Measurements from ENCODE around the gene ZNF92.

ZNF92 gene

DNA sequence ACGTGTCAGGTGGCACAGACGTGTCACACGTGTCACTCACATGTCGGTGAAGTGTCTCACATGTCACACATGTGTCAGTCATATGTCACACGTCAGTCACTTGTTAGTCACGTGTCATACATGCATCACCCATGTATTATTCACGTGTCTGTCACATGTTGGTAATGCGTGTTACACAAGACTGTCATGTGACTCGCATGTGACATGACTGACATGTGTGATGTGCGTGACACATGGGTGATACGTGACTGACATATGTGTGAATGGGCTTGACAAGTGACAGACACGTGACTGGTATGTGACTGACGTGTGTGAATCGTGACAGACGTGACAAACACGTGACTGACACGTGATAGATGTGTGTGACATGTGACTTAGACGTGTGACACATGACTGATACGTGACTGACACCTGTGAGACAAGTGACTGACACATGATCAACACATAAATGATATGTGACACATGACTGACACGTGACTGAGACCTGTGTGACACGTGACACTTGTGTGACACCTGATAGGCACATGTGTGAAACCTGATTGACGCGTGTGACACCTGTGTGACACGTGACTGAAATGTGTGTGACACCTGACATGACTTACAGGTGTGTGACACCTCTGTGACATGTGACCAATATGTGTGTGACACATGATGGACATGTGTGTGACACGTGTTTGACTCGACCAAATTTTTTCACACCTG lies 56.1 kb downstream of the ZNF92 start:
- no peak for DNase-seq

DNA sequence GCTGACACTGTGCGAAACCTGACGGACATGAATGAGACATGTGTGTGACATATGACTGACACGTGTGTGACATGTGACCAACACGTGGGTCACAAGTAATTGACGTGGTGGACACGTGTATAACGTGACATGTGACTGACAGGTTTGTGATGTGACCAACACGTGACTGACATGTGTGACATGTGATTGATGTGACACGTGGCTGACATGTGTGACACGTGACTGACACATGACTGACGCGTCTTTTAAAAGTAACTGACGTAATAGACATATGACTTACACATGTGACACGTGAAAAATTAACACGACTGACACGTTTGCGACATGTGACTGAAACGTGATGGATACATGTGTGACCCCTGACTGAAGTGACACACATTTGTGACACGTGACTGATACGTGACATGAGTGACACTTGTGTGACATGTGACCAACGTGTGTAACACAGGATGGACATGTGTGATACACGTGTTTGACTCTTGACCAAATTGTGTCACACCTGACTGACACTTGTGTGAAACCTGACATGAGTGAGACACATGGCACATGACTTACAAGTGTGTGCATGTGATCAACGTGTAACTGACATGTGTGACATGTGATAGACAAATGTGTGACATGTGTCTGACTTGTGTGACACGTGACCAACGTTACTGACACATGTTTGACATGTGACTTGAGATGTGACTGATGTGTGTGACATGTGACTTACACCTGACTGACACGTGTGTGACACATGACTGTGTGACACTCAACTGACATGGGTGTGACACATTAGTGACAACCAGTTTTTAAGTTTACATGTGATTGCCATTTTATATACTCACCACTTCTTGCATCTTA lies 56.9 kb downstream of the ZNF92 start:
- DNase-seq, result no peak

DNA sequence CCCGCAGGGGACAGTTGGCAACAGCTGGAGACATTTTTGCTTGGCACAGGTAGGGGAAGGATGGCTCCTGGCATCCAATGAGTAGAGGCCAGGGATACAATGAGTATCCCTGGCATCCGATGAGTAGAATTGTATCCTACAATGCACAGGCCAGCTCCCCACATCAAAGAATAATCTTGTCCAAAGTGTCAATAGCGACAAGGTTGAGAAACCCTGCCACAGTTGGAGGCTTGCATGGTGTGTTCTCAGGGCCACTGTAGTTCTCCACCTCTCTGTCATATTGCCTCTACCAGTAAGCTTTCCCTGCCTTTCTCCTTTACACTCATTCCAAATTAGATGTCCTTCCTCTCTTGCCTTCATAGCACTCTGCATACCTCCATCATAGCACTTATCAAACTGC lies 60.7 kb downstream of the ZNF92 start:
- DNase-seq, result no peak

DNA sequence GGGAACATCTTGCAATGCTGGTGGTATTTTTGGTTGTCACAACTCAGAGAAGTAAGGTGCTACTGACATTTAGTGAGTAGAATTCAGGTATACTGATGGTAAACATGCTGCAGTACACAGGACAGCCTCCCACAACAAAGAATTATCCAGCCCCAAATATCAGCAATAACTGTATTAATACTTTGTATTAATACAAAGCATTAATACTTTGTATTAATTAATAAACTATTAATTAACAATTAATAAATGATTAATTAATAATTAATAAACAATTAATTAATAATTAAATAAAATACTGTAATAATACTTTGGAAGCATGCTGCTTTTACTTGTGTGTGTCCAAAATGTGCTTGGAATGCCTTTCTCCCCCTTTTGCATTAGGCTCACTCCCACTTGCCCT lies 62.5 kb downstream of the ZNF92 start:
- no peak for DNase-seq

DNA sequence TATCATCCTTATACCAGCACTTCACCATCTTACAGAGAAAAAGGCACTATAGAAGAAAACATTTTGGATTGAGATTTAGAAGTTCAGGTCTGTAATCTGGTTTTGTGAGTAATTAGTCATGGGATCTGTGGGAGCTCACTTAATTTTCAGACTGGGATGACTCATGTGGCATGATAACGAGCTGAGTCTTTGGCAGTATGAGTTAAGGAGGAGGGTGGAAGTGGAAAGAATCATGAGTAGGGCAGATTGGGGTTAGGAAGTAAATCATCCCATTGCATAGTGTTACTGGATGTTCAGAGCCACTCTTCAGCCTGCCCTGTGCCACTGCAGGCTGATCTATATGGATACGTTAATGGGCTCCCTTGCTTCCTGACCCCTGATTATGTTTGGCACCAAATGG lies 64.9 kb downstream of the ZNF92 start:
- DNase-seq, result no peak

DNA sequence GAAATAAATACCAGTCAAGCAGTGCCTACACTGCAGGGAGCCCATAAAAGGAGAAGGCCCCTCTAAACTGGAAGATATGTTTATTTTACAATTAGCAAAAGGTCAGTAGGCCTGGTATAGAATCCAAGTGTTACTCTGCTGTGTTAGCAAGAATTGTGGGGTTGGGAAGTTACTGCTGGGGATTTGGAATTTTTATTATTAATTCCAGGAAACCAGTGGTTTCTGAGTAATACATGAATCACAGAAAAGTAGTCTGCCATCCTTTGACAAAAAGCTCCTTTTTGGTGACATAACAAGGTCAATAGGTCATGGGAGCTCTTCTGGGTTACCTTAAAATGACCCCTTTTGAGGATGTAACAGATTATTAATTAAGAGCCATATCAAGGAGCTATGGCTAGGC lies 67.4 kb downstream of the ZNF92 start:
- no peak for DNase-seq

DNA sequence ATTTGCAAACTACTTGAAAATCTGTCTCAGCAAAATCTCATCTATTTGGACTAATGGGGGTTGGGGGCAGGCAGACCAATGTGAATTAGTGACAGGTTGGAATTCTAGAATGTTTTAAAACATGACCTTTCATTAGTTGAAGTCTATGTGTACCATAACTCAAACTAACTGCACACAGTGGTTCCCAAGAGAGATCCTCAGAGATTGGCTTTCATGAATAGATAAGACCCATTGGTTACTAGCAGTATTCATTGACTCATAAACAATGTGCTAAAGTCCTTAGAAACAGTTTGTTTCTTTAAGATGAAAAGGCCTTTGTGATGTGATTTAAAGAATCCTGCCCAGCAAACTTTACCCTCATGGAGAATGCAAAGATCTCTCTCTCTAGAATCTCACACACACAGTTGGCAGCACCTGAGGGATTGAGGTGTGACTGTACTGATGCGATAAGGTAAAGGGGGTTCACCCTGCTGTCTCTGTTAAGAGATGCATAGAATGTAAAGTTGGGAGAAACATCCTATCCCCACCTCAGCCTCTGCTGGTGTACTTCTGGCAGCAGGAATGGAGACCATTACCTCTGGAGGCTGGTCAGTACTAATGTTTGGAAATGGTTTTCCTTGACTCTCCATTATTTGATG lies 70.7 kb downstream of the ZNF92 start:
- DNase-seq, result no peak

DNA sequence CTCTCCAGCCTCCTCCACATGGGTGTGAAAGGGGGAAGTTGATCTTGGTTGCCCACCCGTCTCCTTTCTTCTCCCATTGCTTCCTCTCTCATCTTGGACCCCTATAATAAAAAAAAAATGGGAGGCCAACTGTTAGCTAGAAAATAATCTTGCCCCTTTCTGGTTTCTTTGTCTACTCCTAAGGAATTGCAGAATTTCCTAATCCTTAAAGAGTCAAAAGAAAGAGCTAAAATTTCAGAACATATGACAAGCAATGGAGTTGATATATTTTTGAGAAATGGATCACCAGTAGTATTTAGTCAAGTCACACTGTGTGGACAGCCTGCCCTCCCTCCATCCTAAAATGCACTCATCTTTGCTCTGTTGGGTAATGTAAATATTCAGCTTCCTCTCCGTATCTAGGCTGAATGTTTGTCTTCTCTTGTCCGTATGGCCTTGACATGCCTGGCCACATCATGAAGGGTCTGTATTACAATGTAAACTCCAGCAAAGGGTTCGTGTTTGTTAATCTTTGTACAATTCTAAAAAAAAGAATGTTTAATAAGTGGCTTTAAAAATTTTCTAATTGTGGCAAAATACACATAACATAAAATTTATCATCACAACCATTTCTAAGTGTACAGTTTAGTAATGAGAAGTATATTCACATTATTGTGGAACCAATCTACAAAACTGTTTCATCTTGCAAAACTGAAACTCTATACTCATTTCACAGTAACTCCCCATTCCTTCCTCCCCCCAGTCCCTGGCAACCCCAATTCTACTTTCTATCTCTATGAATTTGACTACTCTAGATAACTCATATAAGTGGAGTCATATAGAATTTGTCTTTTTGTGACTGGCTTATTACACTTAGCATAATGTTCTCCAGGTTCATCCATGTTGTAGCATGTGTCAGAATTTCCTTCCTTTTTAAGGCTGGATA lies 71.5 kb downstream of the ZNF92 start:
- DNase-seq, result no peak

DNA sequence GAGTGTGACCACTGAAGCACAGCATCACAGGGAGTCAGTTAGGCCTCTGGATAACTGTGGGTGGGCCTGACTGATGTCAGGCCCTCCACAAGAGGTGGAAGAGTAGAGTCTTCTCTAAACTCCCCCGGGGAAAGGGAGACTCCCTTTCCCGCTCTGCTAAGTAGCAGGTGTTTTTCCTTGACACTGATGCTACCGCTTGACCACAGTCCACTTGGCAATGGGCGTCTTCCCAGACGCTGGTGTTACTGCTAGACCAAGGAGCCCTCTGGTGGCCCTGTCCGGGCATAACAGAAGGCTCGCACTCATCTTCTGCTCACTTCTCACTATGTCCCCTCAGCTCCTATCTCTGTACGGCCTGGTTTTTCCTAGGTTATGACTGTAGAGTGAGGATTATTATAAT lies 73.4 kb downstream of the ZNF92 start:
- DNase-seq, result peak in 1 of 2 donors; percentile 4

DNA sequence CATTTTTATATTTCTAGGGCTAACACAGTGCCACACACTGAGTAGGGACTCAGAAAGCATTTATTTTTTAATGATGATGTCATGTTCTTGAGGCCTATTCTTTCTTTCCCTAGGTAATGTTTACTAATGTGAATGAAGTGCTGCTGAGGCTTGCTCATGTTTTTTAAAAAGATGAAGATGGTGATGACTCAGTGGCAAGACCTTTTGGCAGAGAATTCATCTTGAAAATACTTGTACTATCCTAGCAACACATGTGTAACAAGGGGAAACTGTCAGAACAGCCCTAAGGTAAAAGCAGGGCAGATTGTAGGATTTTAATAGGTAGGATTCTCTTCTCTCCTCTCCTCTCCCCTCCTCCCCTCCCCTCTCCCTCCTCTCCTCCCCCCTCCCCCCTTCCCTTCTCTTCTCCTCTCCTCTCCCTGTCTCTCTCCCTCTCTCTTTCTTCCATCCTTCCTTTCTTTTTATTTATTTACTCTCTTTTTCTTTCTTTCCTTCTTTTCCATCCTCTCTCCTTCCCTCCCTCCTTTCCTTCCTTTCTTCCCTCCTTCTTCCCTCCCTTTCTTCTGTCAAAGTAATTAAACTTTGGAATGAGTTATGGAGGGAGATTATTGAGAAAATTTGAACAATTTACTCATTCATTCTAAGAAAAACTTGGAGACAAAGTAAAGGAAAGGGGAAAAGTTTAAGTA lies 75.3 kb downstream of the ZNF92 start:
- DNase-seq, result no peak

DNA sequence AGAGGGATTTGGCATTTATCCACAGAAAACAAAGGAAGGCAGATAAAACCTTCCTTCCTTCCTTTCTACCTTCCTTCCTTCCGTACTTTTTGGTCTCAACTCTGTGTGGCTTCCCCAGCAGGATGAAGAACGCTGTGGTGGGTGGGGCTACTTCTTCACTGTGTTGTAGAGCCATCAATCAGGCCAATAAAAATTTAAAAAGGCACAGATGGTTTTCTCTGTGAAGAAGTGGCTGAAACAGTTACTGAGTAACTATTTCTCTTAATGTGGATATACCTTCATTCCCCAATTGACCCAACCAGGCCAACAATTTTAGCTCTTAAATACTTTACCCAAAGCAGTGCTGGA lies 75.8 kb downstream of the ZNF92 start:
- no peak for DNase-seq

Measured in stimulated activated CD4-positive, alpha-beta T cell treated with anti-CD3 and anti-CD28 coated beads, Interleukin-2, amount 100 ng/mL, for 24 hours (primary cell).